AG04450 (cell line): ENCODE measurements around the gene TAS2R3. TPM values are rescaled to one million over a fixed set of nuclear protein-coding genes. Genes with fewer than 3 reads are reported as not detected.

ENCODE experiments used
- CTCF ChIA-PET: fragments of 300-600, 350-600 bp; formaldehyde crosslinking; extraction: SDS; loops from one replicate; lab custom pipeline; 2022; ENCODE audit warnings: antibody characterized with exemption, inconsistent platforms; lab: Charles Lee
- POLR2A ChIA-PET: fragments of 350-600 bp; formaldehyde crosslinking; extraction: SDS; loops from one replicate; lab custom pipeline; 2021; ENCODE audit warnings: antibody characterized with exemption, inconsistent platforms; lab: Yijun Ruan, JAX
- DNase-seq: peaks from one replicate; pipeline ENCODE4 v3.0.0-alpha.2; 2011; ENCODE audit warnings: low read depth, low spot score
- H3K27ac ChIP-seq: one replicate; pipeline ENCODE4 v1.5.1; 2012; ENCODE audit warnings: low read depth, low read length, control low read depth
- H3K27me3 ChIP-seq: one replicate; pipeline ENCODE4 v1.6.0; 2012; ENCODE audit warnings: low read length; ENCODE audit not compliant: control insufficient read depth, insufficient read depth
- H3K4me3 ChIP-seq: 2 replicates; pipeline ENCODE4 v1.5.1; 2011; ENCODE audit warnings: mild to moderate bottlenecking, low read depth, low read length, control low read depth
- H3K9me3 ChIP-seq: 2 replicates; pipeline ENCODE4 v1.5.1; 2012; ENCODE audit warnings: low read length; ENCODE audit not compliant: control insufficient read depth, insufficient read depth
- CTCF ChIP-seq: IDR thresholded peaks from 2 replicates; pipeline ENCODE4 v1.5.1; 2011; ENCODE audit warnings: low read depth, low read length, control low read depth, inconsistent platforms
- polyA plus RNA-seq: library from polyadenylated mRNA; depleted of rRNA; stranded (reverse); fragments of >200 nt; gene quantifications from 2 replicates; pipeline ENCODE4 v1.2.3, GENCODE V29; 2011; rRNA removed
- small RNA-seq: library from RNA; depleted of rRNA; stranded (forward); fragments of <200 nt; gene quantifications from one replicate; pipeline ENCODE3, GENCODE V24; 2012; ENCODE audit warnings: low read depth; ENCODE audit not compliant: insufficient read length

TAS2R3 gene
- polyA plus RNA-seq, 1 experiment = 0.21 TPM

- peak; percentile 16 for DNase-seq
- ChIA-PET POLR2A (no interaction called here), CTCF (interaction anchor here (0.5 to 4.0 kb wide), 39 partner anchors 8 to 541 kb away, joined by 3 to 51 read pairs (median 4); partner anchors contain the start of genes SSBP1, TAS2R3 and TAS2R4)
- Histone ChIP-seq H3K9me3 (no peaks in the 10 kb centered on the region), H3K4me3 (no peak overlapping the region), H3K27ac (no peak overlapping the region), H3K27me3 (no peaks in the 10 kb centered on the region)
- TF ChIP-seq CTCF = peak; percentile 85
Observed at GRCh38 chr7:141785706-141786552, 22.0 kb downstream of the TAS2R3 start.

- POLR2A ChIA-PET = no interaction called here
- CTCF ChIA-PET = interaction anchor here (1.0 to 1.7 kb wide), 4 partner anchors 50 to 138 kb away, joined by 3 to 5 read pairs (median 4); partner anchors contain the start of gene SSBP1
Observed at GRCh38 chr7:141788296-141788695, 24.4 kb downstream of the TAS2R3 start.

GRCh38 chr7:141789917-141790316 lies 26.0 kb downstream of the TAS2R3 start, which contains the start of gene TAS2R5:
TAS2R5 (plus strand) TSS chr7:141790217; CDS start chr7:141790362, 145 bp downstream.
- no peak for DNase-seq
- ChIA-PET POLR2A (no interaction called here), CTCF (interaction anchor here (1.8 kb wide), 1 partner anchor 135 kb away, joined by 6 read pairs; no protein-coding TSS in a partner anchor)
- no peak for TF ChIP-seq CTCF
- Histone ChIP-seq H3K27me3 (no peaks in the 10 kb centered on the region), H3K4me3 (no peak within 1 kb of the TSS), H3K9me3 (no peaks in the 10 kb centered on the region), H3K27ac (no peak within 1 kb of the TSS)

More at GRCh38 chr7:141788296-141788695, 24.4 kb downstream of the TAS2R3 start:
- H3K9me3 ChIP-seq = no peaks in the 10 kb centered on the region
- DNase-seq = no peak
- TF ChIP-seq CTCF = no peak
- H3K4me3 ChIP-seq = no peak overlapping the region
- H3K27ac ChIP-seq = no peak overlapping the region
- no peaks in the 10 kb centered on the region for H3K27me3 ChIP-seq

GRCh38 chr7:141792526-141792925 lies 28.6 kb downstream of the TAS2R3 start:
- no peak overlapping the region for H3K27ac ChIP-seq
- H3K9me3 ChIP-seq = no peaks in the 10 kb centered on the region
- DNase-seq = no peak
- no peak for TF ChIP-seq CTCF
- ChIA-PET POLR2A (no interaction called here), CTCF (interaction anchor here (0.6 kb wide), 1 partner anchor 198 kb away, joined by 3 read pairs; no protein-coding TSS in a partner anchor)
- H3K4me3 ChIP-seq = no peak overlapping the region
- H3K27me3 ChIP-seq = no peaks in the 10 kb centered on the region

Small RNA genes within 50 kb of the gene (small RNA-seq; reads per million reads assigned to genes)
- not detected for gene RNU1-82P

Other genes with a start within 250 kb of the TAS2R3 start
- 39.0 and 42.5 TPM in 2 replicates for gene AGK, start 212.7 kb upstream of the TAS2R3 start, polyA plus RNA-seq
- 4.9 and 5.3 TPM in 2 replicates for gene DENND11, start 61.9 kb upstream of the TAS2R3 start, polyA plus RNA-seq
- gene WEE2, start 55.7 kb upstream of the TAS2R3 start, polyA plus RNA-seq = not detected in 2 replicates
- 152 and 212 TPM in 2 replicates for gene SSBP1, start 25.7 kb upstream of the TAS2R3 start, polyA plus RNA-seq
- gene TAS2R4, start 12.6 kb downstream of the TAS2R3 start, polyA plus RNA-seq = 0.26 and 0.36 TPM in 2 replicates
- gene TAS2R5, start 26.1 kb downstream of the TAS2R3 start, polyA plus RNA-seq = 0.38 and 0.81 TPM in 2 replicates
- gene PRSS37, start 77.4 kb downstream of the TAS2R3 start, polyA plus RNA-seq = not detected in 2 replicates
- gene OR9A4, start 152.3 kb downstream of the TAS2R3 start, polyA plus RNA-seq = not detected in 2 replicates
- not detected in 2 replicates for gene CLEC5A, start 182.9 kb downstream of the TAS2R3 start, polyA plus RNA-seq
- gene TAS2R38, start 209.7 kb downstream of the TAS2R3 start, polyA plus RNA-seq = not detected in 2 replicates
- gene MGAM, start 231.8 kb downstream of the TAS2R3 start, polyA plus RNA-seq = not detected in 2 replicates